ENCODE results near the gene GPR146. TPM values are rescaled to one million over a fixed set of nuclear protein-coding genes. Genes with fewer than 3 reads are reported as not detected.

GPR146 gene
- total RNA-seq, 1 experiment from 2014 or later = 9.2 TPM

DNA sequence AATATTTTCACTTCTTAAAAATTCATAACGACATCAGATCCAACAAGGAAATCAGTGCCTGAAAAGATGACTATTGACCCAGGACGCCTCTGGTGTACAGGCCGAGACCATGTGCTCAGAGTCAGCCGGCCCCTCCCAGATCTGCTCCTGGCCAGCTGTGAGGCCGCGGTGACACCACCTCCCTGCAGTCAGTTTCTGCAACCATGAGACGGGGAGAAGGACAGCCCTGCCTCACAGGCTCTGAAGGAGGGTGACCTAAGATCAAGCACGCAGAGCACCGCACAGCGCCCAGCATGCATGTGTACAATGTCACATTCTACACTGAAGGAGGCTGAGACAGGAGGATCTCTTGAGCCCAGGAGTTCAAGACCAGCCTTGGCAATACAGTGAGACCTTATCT, 40.9 kb downstream of the GPR146 start:
- H3K27ac ChIP-seq (ENCODE audit: low read length) = no peak overlapping the region
- peaks cover 22% of the 10 kb centered on the region for H3K4me1 ChIP-seq (ENCODE audit: low read length)
- H3K79me2 ChIP-seq (ENCODE audit: low read length) = no peaks in the 10 kb centered on the region
- H3K9me2 ChIP-seq (replicated peaks; ENCODE audit: insufficient read depth, low read length) = no peaks in the 10 kb centered on the region
- peaks cover 76% of the 10 kb centered on the region for H4K20me1 ChIP-seq (ENCODE audit: insufficient read depth, low read depth, low read length)
- H3K9me3 ChIP-seq (ENCODE audit: low read length) = no peaks in the 10 kb centered on the region
- no peaks in the 10 kb centered on the region for H3K36me3 ChIP-seq (ENCODE audit: insufficient read depth, low read length)
- no peak overlapping the region for H3K4me3 ChIP-seq (ENCODE audit: low read length)
- no peak overlapping the region for H3K9ac ChIP-seq (ENCODE audit: low read length)
- no peak for DNase-seq
- no peaks in the 10 kb centered on the region for H3K27me3 ChIP-seq (ENCODE audit: low read length)
- H3K4me2 ChIP-seq (ENCODE audit: low read depth, low read length, poor library complexity, severe bottlenecking) = no peak overlapping the region
- H2AFZ ChIP-seq (ENCODE audit: low read length) = no peak overlapping the region

DNA sequence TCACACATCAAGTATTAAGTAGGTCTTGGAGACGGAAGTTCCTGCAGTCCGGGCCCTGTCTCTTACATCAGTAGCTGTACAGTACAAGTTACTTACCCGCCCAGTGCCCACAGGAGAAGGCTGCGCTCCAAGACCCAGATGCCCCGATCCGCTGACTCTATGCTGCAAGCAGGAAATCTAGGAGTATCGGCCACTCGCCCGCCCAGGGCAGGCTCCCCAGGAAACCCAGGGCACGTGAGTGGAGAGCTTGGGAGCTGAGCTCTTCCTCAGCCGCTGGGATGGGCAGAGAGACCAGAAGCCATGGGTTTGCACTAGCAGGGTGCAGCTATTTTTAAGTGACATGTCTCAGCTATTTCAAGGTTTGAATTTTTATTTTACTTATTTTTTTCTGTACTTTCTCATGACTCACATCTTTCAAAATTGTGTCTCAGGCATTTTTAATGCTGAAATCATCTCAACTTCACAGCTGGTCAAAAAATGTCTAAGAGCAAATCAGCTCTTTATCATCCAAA, 41.6 kb downstream of the GPR146 start:
- DNase-seq = peak; percentile 44
- Histone ChIP-seq H3K4me1 (ENCODE audit: low read length) (peaks cover 22% of the 10 kb centered on the region), H2AFZ (ENCODE audit: low read length) (no peak overlapping the region), H3K27ac (ENCODE audit: low read length) (peak overlapping the region; percentile 29), H3K9ac (ENCODE audit: low read length) (no peak overlapping the region), H3K79me2 (ENCODE audit: low read length) (no peaks in the 10 kb centered on the region), H3K36me3 (ENCODE audit: insufficient read depth, low read length) (no peaks in the 10 kb centered on the region), H3K27me3 (ENCODE audit: low read length) (no peaks in the 10 kb centered on the region), H3K4me3 (ENCODE audit: low read length) (0 out of 2 replicates have a peak overlapping the region, but pooled peaks have one; percentile 23), H3K9me3 (ENCODE audit: low read length) (no peaks in the 10 kb centered on the region), H3K9me2 (replicated peaks; ENCODE audit: insufficient read depth, low read length) (no peaks in the 10 kb centered on the region), H4K20me1 (ENCODE audit: insufficient read depth, low read depth, low read length) (peaks cover 75% of the 10 kb centered on the region), H3K4me2 (ENCODE audit: low read depth, low read length, poor library complexity, severe bottlenecking) (peak overlapping the region; percentile 55)

DNA sequence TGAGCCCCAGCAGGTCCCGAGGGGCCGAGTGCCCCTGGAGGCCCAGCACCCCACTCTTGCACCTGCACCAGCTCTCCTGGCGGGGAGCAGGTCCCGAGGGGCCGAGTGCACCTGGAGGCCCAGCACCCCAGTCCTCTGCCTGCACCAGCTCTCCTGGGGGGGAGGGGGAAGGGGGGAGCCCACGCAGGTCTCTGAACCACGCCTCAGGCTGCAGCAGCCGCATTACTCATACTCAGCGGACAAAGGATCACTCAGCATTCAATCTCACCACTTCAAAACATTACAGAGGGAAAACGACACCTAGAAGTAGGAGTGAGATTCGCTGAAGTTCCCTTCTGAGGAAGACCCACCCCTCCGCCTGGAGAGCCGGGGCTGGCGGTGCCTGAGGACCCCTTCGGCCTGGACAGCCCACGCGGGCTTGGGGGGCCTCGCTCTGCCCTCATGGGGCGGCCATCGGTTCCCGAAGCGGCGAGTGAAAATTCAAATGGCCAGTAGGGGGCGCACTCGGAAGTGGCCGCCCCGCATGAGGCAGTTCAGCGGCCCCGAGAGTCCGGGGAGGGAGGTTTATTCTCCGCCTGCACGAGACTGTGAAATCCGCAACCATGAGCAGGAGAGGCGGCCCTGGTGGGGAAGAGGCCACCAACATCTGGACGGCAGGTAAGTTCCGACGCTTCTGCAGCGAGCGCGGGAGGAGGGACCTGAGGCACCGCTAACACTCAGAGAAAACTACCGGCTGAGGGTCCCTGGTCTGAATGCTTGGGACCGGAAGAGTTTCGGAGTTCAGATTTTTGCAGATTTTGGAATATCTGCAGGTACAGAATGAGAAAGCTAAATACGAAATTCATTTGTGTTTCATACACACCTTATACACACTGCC, 42.5 kb downstream of the GPR146 start:
- H4K20me1 ChIP-seq (ENCODE audit: insufficient read depth, low read depth, low read length) = peaks cover 72% of the 10 kb centered on the region
- DNase-seq = peak; percentile 89
- H3K4me2 ChIP-seq (ENCODE audit: low read depth, low read length, poor library complexity, severe bottlenecking) = peak overlapping the region; percentile 55
- H3K9me3 ChIP-seq (ENCODE audit: low read length) = no peaks in the 10 kb centered on the region
- no peaks in the 10 kb centered on the region for H3K36me3 ChIP-seq (ENCODE audit: insufficient read depth, low read length)
- no peaks in the 10 kb centered on the region for H3K79me2 ChIP-seq (ENCODE audit: low read length)
- no peak overlapping the region for H3K4me3 ChIP-seq (ENCODE audit: low read length)
- no peaks in the 10 kb centered on the region for H3K9me2 ChIP-seq (replicated peaks; ENCODE audit: insufficient read depth, low read length)
- H3K4me1 ChIP-seq (ENCODE audit: low read length) = peaks cover 22% of the 10 kb centered on the region
- H2AFZ ChIP-seq (ENCODE audit: low read length) = no peak overlapping the region
- peak overlapping the region; percentile 29 for H3K27ac ChIP-seq (ENCODE audit: low read length)
- no peaks in the 10 kb centered on the region for H3K27me3 ChIP-seq (ENCODE audit: low read length)
- H3K9ac ChIP-seq (ENCODE audit: low read length) = no peak overlapping the region

DNA sequence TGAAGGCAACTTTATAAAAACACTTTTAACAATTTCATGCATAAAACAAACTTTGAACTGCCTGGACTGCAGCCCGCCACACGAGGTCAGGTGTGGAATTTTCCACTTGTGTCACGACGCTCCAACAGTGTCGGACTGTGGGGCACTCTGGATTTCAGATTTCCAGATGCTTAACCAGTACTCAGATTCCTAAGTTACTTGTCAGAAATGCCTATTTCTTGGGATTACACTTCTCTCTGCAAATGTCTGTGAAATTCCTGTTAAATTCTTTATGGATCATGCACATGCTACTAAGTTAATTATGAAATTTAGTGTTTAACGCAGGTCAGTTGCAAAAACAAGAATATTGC, 43.1 kb downstream of the GPR146 start:
- no peak overlapping the region for H2AFZ ChIP-seq (ENCODE audit: low read length)

DNA sequence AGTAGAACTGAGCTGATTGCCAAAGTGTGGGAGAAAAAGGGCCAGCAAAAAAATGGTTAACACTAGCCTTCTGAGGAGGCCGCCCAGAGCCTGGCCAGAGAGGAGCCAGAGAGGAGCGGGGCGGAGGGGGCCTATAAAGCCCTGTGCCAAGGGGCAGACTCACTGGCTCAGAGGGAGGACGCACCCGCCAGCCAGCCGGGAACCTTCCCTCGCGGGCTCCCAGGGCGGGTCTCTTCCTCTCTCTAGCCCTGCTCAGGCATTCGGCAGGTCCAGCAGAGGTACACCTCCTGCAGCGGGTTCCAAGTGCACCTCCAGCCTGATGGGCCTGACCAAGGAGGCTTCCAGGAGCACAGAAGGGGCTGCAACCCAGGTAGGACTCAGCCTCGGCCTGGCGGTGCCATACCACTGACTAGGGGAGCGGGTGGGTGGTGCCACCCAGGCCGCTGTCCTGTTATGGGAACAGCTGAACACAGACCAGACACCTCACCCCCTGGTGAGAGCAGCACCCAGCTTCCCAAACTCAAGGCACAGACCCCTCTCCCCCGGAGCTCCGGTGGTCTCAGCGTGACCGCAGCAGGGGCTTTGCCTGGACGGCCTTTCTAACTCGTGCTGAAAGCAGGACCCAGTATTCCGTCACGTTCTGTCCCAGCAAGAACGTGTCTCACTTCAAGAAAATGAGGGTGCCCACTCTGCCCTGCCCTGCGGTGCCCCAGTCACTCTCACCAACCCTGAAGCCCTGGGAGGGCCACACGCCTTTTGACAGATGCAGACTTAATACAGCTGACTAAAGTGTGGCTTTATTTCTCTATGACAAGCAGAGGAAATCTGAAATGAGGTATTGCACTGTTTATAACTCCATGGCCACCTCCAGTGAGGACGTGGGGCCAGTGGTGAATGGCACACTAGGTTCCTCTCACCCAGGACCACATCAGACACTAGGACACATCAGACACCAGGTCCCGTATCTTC, 43.9 kb downstream of the GPR146 start, which contains the start of gene GPER1:
GPER1 (plus strand) TSS at position 162 of the 969 bp plus-strand sequence. CDS start 3,616 bp downstream, outside the sequence.
- H2AFZ ChIP-seq (ENCODE audit: low read length) = no peak within 1 kb of the TSS
- no peak within 1 kb of the TSS for H3K9ac ChIP-seq (ENCODE audit: low read length)
- H3K9me2 ChIP-seq (replicated peaks; ENCODE audit: insufficient read depth, low read length) = no peaks in the 10 kb centered on the region
- peaks cover 22% of the 10 kb centered on the region for H3K4me1 ChIP-seq (ENCODE audit: low read length)
- H3K36me3 ChIP-seq (ENCODE audit: insufficient read depth, low read length) = no peaks in the 10 kb centered on the region
- H4K20me1 ChIP-seq (ENCODE audit: insufficient read depth, low read depth, low read length) = peaks cover 65% of the 10 kb centered on the region
- no peak within 1 kb of the TSS for H3K4me2 ChIP-seq (ENCODE audit: low read depth, low read length, poor library complexity, severe bottlenecking)
- no peak within 1 kb of the TSS for H3K4me3 ChIP-seq (ENCODE audit: low read length)
- no peaks in the 10 kb centered on the region for H3K9me3 ChIP-seq (ENCODE audit: low read length)
- no peaks in the 10 kb centered on the region for H3K27me3 ChIP-seq (ENCODE audit: low read length)
- no peak within 1 kb of the TSS for H3K27ac ChIP-seq (ENCODE audit: low read length)
- DNase-seq = no peak
- no peaks in the 10 kb centered on the region for H3K79me2 ChIP-seq (ENCODE audit: low read length)

More for the DNA sequence above, 43.1 kb downstream of the GPR146 start:
- Histone ChIP-seq H4K20me1 (ENCODE audit: insufficient read depth, low read depth, low read length) (peaks cover 70% of the 10 kb centered on the region), H3K4me3 (ENCODE audit: low read length) (no peak overlapping the region), H3K27ac (ENCODE audit: low read length) (no peak overlapping the region), H3K4me2 (ENCODE audit: low read depth, low read length, poor library complexity, severe bottlenecking) (no peak overlapping the region), H3K9ac (ENCODE audit: low read length) (no peak overlapping the region), H3K4me1 (ENCODE audit: low read length) (peaks cover 22% of the 10 kb centered on the region), H3K36me3 (ENCODE audit: insufficient read depth, low read length) (no peaks in the 10 kb centered on the region), H3K27me3 (ENCODE audit: low read length) (no peaks in the 10 kb centered on the region), H3K9me2 (replicated peaks; ENCODE audit: insufficient read depth, low read length) (no peaks in the 10 kb centered on the region), H3K79me2 (ENCODE audit: low read length) (no peaks in the 10 kb centered on the region), H3K9me3 (ENCODE audit: low read length) (no peaks in the 10 kb centered on the region)
- no peak for DNase-seq

DNA sequence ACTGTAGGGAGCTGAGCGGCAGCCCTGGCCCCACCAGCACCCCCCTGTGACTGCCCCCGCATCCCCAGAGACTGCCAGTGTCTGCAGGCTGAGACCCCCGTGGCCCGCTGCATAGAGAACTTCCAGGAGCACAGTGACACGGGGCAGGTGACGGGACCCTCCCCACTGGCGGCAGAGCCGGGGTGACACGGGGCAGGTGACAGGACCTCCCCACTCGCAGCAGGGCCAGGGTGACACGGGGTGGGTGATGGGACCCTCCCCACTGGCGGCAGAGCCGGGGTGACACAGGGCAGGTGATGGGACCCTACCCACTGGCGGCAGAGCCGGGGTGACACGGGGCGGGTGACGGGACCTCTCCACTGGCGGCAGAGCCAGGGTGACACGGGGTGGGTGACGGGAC, 45.9 kb downstream of the GPR146 start:
- Histone ChIP-seq H3K4me1 (ENCODE audit: low read length) (peaks cover 21% of the 10 kb centered on the region), H2AFZ (ENCODE audit: low read length) (no peak overlapping the region), H3K36me3 (ENCODE audit: insufficient read depth, low read length) (no peaks in the 10 kb centered on the region), H3K27me3 (ENCODE audit: low read length) (no peaks in the 10 kb centered on the region), H3K9me3 (ENCODE audit: low read length) (no peaks in the 10 kb centered on the region), H3K9me2 (replicated peaks; ENCODE audit: insufficient read depth, low read length) (no peaks in the 10 kb centered on the region), H3K4me3 (ENCODE audit: low read length) (no peak overlapping the region), H4K20me1 (ENCODE audit: insufficient read depth, low read depth, low read length) (peaks cover 63% of the 10 kb centered on the region; the same call in 1 of the 2 replicates), H3K79me2 (ENCODE audit: low read length) (no peaks in the 10 kb centered on the region), H3K4me2 (ENCODE audit: low read depth, low read length, poor library complexity, severe bottlenecking) (no peak overlapping the region), H3K9ac (ENCODE audit: low read length) (no peak overlapping the region), H3K27ac (ENCODE audit: low read length) (no peak overlapping the region)
- no peak for DNase-seq

DNA sequence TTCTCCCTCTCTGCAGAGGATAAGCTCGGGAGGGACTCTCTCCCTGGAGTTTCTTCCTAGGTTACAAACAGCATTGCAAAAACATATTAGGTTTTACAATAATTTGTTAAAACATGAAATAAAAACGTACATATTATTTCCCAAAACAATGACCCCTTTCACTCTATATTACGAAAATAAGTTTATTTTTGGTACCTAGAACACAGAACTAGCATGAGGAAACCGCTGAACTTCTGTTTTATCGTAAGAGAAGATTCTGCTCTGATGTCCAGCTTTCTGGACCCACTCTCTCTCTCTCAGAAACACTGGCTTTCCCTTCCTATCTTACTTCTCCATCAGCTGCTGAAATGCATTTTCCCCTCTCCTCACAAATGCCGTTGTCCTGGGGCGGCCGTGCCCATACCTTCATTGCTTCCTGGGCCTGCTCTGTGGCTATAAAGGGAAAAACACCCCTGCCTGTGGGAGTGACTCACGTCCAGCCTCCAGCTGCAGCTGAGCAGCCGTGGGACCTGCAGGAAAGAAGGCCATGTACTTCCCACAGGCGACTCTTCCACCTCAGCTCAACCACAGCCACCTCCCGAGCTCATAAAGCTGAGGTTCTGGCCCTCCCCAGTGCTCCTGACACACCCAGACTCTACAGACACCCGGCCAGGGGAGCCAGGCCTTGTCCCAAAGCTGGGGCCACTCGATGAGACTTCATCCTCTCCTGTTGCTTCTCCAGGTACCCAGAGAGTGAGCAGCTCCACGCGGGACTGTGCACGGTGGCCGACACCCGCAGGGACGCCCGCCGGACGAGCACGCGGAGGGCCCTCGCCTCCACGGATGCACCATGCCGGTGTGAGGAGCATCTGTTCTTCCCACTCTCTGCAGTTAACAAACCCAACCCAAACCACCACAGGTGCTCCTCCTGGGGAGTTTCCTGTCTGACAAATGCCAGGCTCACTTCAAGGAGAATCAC, 46.6 kb downstream of the GPR146 start:
- no peak overlapping the region for H3K4me3 ChIP-seq (ENCODE audit: low read length)
- no peaks in the 10 kb centered on the region for H3K9me2 ChIP-seq (replicated peaks; ENCODE audit: insufficient read depth, low read length)
- no peak overlapping the region for H2AFZ ChIP-seq (ENCODE audit: low read length)
- H3K36me3 ChIP-seq (ENCODE audit: insufficient read depth, low read length) = no peaks in the 10 kb centered on the region
- peaks cover 13% of the 10 kb centered on the region for H3K4me1 ChIP-seq (ENCODE audit: low read length)
- no peaks in the 10 kb centered on the region for H3K27me3 ChIP-seq (ENCODE audit: low read length)
- no peak overlapping the region for H3K4me2 ChIP-seq (ENCODE audit: low read depth, low read length, poor library complexity, severe bottlenecking)
- no peaks in the 10 kb centered on the region for H3K79me2 ChIP-seq (ENCODE audit: low read length)
- H3K27ac ChIP-seq (ENCODE audit: low read length) = no peak overlapping the region
- H4K20me1 ChIP-seq (ENCODE audit: insufficient read depth, low read depth, low read length) = peaks cover 65% of the 10 kb centered on the region; the same call in 1 of the 2 replicates
- H3K9ac ChIP-seq (ENCODE audit: low read length) = no peak overlapping the region
- DNase-seq = no peak
- H3K9me3 ChIP-seq (ENCODE audit: low read length) = no peaks in the 10 kb centered on the region
